Measurements from ENCODE around the gene LHX2. TPM values are rescaled to one million over a fixed set of nuclear protein-coding genes. Genes with fewer than 3 reads are reported as not detected.
A peak's percentile ranks its signal among the peaks of the same experiment; 100 is the strongest.

The LHX2 gene
- total RNA-seq, 1 experiment from 2014 or later: not detected

- H3K4me1 ChIP-seq (ENCODE audit: insufficient read depth, low read length): peaks cover 5% of the 10 kb centered on the region
- Mint-ChIP-seq H3K27me3 (ENCODE audit: low read depth) (peaks cover 93% of the 10 kb centered on the region), H3K36me3 (ENCODE audit: insufficient read depth in 1 of 3, low read depth in 3 of 3) (no peaks in the 10 kb centered on the region), H3K4me1 (peaks cover 32 to 62% of the 10 kb centered on the region in 2 experiments), H3K9me3 (peaks cover 0 to 10% of the 10 kb centered on the region in 2 experiments; a peak in 3 of 5 replicates), H3K4me3 (peak overlapping the region; percentile 44 to 77; a peak in 4 of 5 replicates), H3K27ac (no peak overlapping the region)
- H3K18ac ChIP-seq (ENCODE audit: insufficient read length, low read depth, low read length): no peak overlapping the region
- H3K9ac ChIP-seq (ENCODE audit: extremely low read depth, insufficient read length, low read length): no peak overlapping the region
- H3K4me2 ChIP-seq (ENCODE audit: insufficient read depth, insufficient read length, low read length): no peak overlapping the region
- H3K23ac ChIP-seq (ENCODE audit: insufficient read length, low read depth, low read length): no peak overlapping the region
- no peak overlapping the region for H2BK20ac ChIP-seq (ENCODE audit: low read depth, low read length, poor library complexity, severe bottlenecking)
- H3K14ac ChIP-seq (ENCODE audit: insufficient read depth, low read length): no peak overlapping the region
- H2BK12ac ChIP-seq (ENCODE audit: insufficient read length, low read depth, low read length): no peak overlapping the region
- no peak for DNase-seq
- no peak overlapping the region for H3K4ac ChIP-seq (ENCODE audit: low read depth, low read length)
- no peak overlapping the region for H4K91ac ChIP-seq (ENCODE audit: insufficient read length, low read depth, low read length)
- H3K79me1 ChIP-seq (ENCODE audit: insufficient read depth, low read depth, low read length, poor library complexity, severe bottlenecking): no peaks in the 10 kb centered on the region
- H3K27ac ChIP-seq (ENCODE audit: insufficient read length, low read depth, low read length): no peak overlapping the region
- no peak overlapping the region for H2AFZ ChIP-seq (ENCODE audit: low read length)
- H2AK5ac ChIP-seq (ENCODE audit: insufficient read length, low read length): no peak overlapping the region
- no peaks in the 10 kb centered on the region for H3K23me2 ChIP-seq (ENCODE audit: insufficient read length, low read depth, low read length, poor library complexity, severe bottlenecking)
- H2BK5ac ChIP-seq (ENCODE audit: insufficient read length, low read length): no peak overlapping the region
- no peak overlapping the region for H3K56ac ChIP-seq (ENCODE audit: insufficient read length, low read depth, low read length)
- no CpG with 5 or more reads among the region's 15 CpGs for WGBS (ENCODE audit: extremely low coverage, insufficient read length, low lambda C conversion rate)
- H4K8ac ChIP-seq (replicated peaks; ENCODE audit: insufficient read length, low read depth, low read length): no peak overlapping the region
- H4K5ac ChIP-seq (ENCODE audit: insufficient read length, low read depth, low read length): no peak overlapping the region
- H3K9me3 ChIP-seq (ENCODE audit: control insufficient read depth, low read depth, low read length): no peaks in the 10 kb centered on the region
- H3K79me2 ChIP-seq (ENCODE audit: insufficient read depth, low read length): no peaks in the 10 kb centered on the region
- no peak overlapping the region for H2BK120ac ChIP-seq (ENCODE audit: low read depth, low read length, poor library complexity, severe bottlenecking)
- H3T11ph ChIP-seq (ENCODE audit: low read length): no peak overlapping the region
- H4K20me1 ChIP-seq (ENCODE audit: control insufficient read depth, insufficient read depth, insufficient read length): no peaks in the 10 kb centered on the region
- peaks cover 90% of the 10 kb centered on the region for H3K27me3 ChIP-seq (ENCODE audit: insufficient read depth, low read length)
- TF ChIP-seq CTCF (conservative IDR thresholded peaks at IDR 0.05): no peak
- H2BK15ac ChIP-seq (ENCODE audit: low read depth, low read length): no peak overlapping the region
Observed at GRCh38 chr9:124000784-124001457, 10.6 kb upstream of the LHX2 start.

Data from H9 (cell line).